Tibial nerve (tissue), 4 donors: Measurements from ENCODE around the gene TMEM212. TPM values are rescaled to one million over a fixed set of nuclear protein-coding genes. Genes with fewer than 3 reads are reported as not detected.
"Not testable (repeated sequence)": the region's sequence is repeated elsewhere in the genome, so short reads cannot be mapped to it uniquely, and the experiment has no call there.

ENCODE experiments used
- DNase-seq, 2 donors: peaks; one replicate each; pipeline ENCODE4 v3.0.0-alpha.2; 2019; ENCODE audit warnings: low spot score in 2 of 2
- H3K27ac ChIP-seq, 4 donors: fragments of 200-600 bp; sonication (generic) in 3 of 4; one replicate each; pipeline ENCODE4 v1.5.1; 2017 to 2019; ENCODE audit warnings: mild to moderate bottlenecking in 1 of 4
- H3K27me3 ChIP-seq, 2 donors: fragments of 200-600 bp; sonication (generic) in 1 of 2; one replicate each; pipeline versions ENCODE4 v1.5.1 to v1.6.0; 2017 to 2019
- H3K36me3 ChIP-seq, 3 donors: fragments of 200-600 bp; sonication (generic); one replicate each; pipeline ENCODE4 v1.5.1; 2018 to 2019
- H3K4me1 ChIP-seq, 4 donors: fragments of 200-600 bp; sonication (generic) in 3 of 4; one replicate each; pipeline ENCODE4 v1.5.1; 2017 to 2019
- H3K4me3 ChIP-seq, 4 donors: fragments of 200-600 bp; sonication (generic) in 3 of 4; one replicate each; pipeline ENCODE4 v1.5.1; 2017 to 2019; ENCODE audit warnings: mild to moderate bottlenecking in 1 of 4, moderate library complexity in 1 of 4
- H3K9me3 ChIP-seq, 4 donors: fragments of 200-600 bp; sonication (generic) in 3 of 4; one replicate each; pipeline ENCODE4 v1.5.1; 2017 to 2019
- EP300 ChIP-seq, 2 donors: sonication (generic); formaldehyde crosslinking; IDR thresholded peaks; one replicate each; pipeline ENCODE4 v1.6.1; 2017; ENCODE audit warnings: antibody characterized with exemption in 2 of 2, mild to moderate bottlenecking in 1 of 2
- POLR2A ChIP-seq, 2 donors: fragments of 450-650 bp; IDR thresholded peaks; one replicate each; pipeline ENCODE4 v1.6.1; 2017; ENCODE audit warnings: antibody characterized with exemption in 2 of 2, mild to moderate bottlenecking in 2 of 2, moderate library complexity in 2 of 2
- WGBS, 2 donors: methylation state at CpG; one replicate each; pipeline ENCODE4 v1.1.5; 2018; 5-methylcytosine and 5-hydroxymethylcytosine counted together
- total RNA-seq, 4 donors: library from RNA; depleted of rRNA; stranded (reverse); fragments of >200 nt; gene quantifications; one replicate each; pipeline ENCODE4 v1.1.0, GENCODE V29; 2016
- TF ChIP-seq, protein P1 (sequence below), 5 experiments: fragments of 200-600 bp in 3 of 5; fragments of 450-650 bp in 2 of 5; sonication (generic) in 3 of 5; IDR thresholded peaks; one replicate each; pipeline ENCODE4 v1.5.1; 2016 to 2019; ENCODE audit warnings: antibody characterized with exemption in 5 of 5, mild to moderate bottlenecking in 3 of 5, moderate library complexity in 2 of 5

The TMEM212 gene
- total RNA-seq, 4 donors from 2014 or later, result not detected

DNA sequence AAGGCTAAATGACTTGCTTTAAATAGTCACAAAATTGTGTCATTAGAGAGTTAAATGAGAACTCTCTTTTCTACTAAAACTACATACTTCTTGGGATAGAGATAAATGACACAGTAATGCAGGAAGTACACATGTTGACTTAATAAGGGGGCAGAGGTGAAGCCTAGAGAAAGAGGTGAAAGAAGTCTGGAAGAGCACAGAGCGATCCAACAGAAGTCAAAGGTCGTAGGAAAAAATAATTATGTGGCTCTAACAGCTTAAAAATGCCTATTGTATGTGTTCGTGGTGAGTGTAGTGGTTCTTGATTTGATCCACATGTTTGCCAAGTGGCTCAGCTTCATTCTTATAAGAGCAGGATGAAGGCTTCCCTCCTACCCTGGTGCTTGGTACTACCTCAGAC lies 61.7 kb downstream of the TMEM212 start:
- Histone ChIP-seq H3K4me3 (no peak overlapping the region), H3K9me3 (peaks cover 0 to 7% (median 0%) of the 10 kb centered on the region in 4 donors), H3K36me3 (no peaks in the 10 kb centered on the region), H3K4me1 (no peaks in the 10 kb centered on the region), H3K27me3 (no peaks in the 10 kb centered on the region), H3K27ac (no peak overlapping the region)
- no peak for TF ChIP-seq POLR2A (IDR thresholded peaks at IDR 0.05)
- TF ChIP-seq EP300 (IDR thresholded peaks at IDR 0.05), result no peak
- TF ChIP-seq, protein P1, sequence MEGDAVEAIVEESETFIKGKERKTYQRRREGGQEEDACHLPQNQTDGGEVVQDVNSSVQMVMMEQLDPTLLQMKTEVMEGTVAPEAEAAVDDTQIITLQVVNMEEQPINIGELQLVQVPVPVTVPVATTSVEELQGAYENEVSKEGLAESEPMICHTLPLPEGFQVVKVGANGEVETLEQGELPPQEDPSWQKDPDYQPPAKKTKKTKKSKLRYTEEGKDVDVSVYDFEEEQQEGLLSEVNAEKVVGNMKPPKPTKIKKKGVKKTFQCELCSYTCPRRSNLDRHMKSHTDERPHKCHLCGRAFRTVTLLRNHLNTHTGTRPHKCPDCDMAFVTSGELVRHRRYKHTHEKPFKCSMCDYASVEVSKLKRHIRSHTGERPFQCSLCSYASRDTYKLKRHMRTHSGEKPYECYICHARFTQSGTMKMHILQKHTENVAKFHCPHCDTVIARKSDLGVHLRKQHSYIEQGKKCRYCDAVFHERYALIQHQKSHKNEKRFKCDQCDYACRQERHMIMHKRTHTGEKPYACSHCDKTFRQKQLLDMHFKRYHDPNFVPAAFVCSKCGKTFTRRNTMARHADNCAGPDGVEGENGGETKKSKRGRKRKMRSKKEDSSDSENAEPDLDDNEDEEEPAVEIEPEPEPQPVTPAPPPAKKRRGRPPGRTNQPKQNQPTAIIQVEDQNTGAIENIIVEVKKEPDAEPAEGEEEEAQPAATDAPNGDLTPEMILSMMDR (IDR thresholded peaks at IDR 0.05), result no peak
- no peak for DNase-seq
- 25 to 31% methylated on average over 3 of the region's 3 CpGs for WGBS, 2 donors

DNA sequence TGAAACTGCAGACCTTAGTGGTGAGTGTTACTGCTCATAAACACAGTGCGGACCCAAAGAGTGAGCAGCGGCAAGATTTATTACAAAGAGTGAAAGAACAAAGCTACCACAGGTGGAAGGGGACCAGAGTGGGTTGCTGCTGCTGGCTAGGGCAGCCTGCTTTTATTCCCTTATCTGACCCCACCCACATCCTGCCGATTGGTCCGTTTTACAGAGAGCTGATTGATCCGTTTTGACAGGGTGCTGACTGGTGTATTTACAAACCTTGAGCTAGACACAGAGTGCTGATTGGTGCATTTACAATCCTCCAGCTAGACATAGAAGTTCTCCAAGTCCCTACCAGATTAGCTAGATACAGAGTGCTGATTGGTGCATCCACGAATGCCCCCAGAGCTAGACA lies 63.4 kb downstream of the TMEM212 start:
- H3K9me3 ChIP-seq, result peaks cover 0 to 17% (median 0%) of the 10 kb centered on the region in 4 donors
- H3K27me3 ChIP-seq, H3K4me3 ChIP-seq, H3K27ac ChIP-seq, H3K4me1 ChIP-seq, H3K36me3 ChIP-seq, DNase-seq: not testable (repeated sequence)
- 88 to 97% methylated on average over 6 of the region's 6 CpGs for WGBS, 2 donors

DNA sequence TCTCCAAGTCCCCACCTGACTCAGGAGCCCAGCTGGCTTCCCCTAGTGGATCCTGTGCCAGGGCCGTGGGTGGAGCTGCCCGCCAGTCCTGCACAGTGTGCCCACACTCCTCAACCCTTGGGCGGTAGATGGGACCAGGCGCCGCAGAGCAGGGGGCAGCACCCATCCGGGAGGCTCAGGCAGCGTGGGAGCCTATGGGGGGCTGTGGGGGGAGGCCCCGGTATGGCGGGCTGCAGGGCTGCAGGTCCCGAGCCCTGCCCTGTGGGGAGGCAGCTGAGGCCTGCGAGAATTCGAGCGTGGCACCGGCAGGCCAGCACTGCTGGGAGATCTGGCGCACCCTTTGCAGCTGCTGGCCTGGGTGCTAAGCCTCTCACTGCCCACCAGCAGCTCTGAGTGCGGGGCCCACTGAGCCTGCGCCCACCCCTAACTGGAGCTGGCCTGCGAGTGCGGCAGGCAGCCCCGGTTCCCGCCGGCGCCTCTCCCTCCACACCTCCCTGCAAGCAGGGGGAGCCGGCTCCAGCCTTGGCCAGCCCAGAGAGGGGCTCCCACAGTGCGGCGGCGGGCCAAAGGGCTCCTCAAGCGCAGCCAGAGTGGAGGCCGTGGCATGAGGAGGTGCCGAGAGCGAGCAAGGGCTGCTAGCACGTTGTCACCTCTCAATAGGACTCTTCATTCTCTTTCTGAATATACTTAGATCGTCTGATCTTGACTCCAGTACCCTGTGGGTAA lies 64.0 kb downstream of the TMEM212 start:
- Histone ChIP-seq H3K4me1 (no peaks in the 10 kb centered on the region), H3K27me3 (no peaks in the 10 kb centered on the region), H3K4me3 (no peak overlapping the region), H3K27ac (no peak overlapping the region), H3K36me3 (no peaks in the 10 kb centered on the region), H3K9me3 (peaks cover 0 to 19% (median 0%) of the 10 kb centered on the region in 4 donors)
- WGBS, 2 donors, result 91 to 93% methylated on average over 22 to 29 of the region's 33 CpGs
- TF ChIP-seq POLR2A (IDR thresholded peaks at IDR 0.05) (no peak), EP300 (IDR thresholded peaks at IDR 0.05) (no peak)
- TF ChIP-seq, protein P1 (IDR thresholded peaks at IDR 0.05), result no peak
- no peak for DNase-seq

DNA sequence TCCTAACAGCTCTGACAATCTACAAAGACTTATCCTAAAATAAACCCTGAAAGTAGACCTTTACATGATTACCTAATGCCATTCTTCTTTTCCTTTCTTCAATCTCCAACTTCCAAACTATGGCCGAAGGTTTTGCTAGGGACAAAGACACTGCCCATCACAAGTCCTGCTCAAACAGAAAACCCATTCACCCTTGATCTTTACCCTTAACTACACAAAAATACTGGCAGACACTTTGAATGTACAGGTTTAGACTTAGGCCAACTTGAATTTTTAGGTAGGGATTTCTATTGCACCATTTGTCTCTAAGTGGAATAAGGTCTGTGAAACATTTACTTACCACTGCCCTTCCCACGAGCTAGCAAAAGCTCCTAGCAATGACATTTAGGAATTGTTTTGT lies 64.6 kb downstream of the TMEM212 start:
- Histone ChIP-seq H3K27ac (no peak overlapping the region), H3K36me3 (no peaks in the 10 kb centered on the region), H3K9me3 (peaks cover 0 to 19% (median 0%) of the 10 kb centered on the region in 4 donors), H3K4me1 (no peaks in the 10 kb centered on the region), H3K27me3 (no peaks in the 10 kb centered on the region), H3K4me3 (no peak overlapping the region)
- no peak for DNase-seq
- TF ChIP-seq, protein P1 (IDR thresholded peaks at IDR 0.05), result no peak
- TF ChIP-seq EP300 (IDR thresholded peaks at IDR 0.05) (no peak), POLR2A (IDR thresholded peaks at IDR 0.05) (no peak)
- 86 to 88% methylated on average over 2 of the region's 2 CpGs for WGBS, 2 donors

DNA sequence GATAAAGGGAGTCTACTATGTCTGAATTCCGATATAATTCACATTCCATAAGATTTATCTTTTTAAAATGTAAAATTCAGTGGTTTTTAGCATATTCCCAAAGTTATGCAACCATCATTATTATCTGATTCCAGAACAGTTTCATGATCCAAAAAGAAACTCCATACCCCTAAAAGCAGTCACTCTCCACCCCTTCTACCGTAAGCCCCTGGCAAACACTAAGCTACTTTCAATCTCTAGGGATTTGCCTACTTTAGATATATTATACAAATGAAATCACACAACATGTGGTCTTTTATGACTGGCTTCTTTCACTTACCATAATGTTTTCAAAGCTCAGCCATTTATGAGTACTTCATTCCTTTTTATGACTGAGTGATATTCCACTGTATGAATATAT lies 65.6 kb downstream of the TMEM212 start:
- Histone ChIP-seq H3K4me3 (no peak overlapping the region), H3K4me1 (no peaks in the 10 kb centered on the region), H3K9me3 (peaks cover 0 to 19% (median 0%) of the 10 kb centered on the region in 4 donors), H3K36me3 (no peaks in the 10 kb centered on the region), H3K27ac (no peak overlapping the region), H3K27me3 (no peaks in the 10 kb centered on the region)
- TF ChIP-seq, protein P1 (IDR thresholded peaks at IDR 0.05), result no peak
- TF ChIP-seq EP300 (IDR thresholded peaks at IDR 0.05) (no peak), POLR2A (IDR thresholded peaks at IDR 0.05) (no peak)
- no peak for DNase-seq
- WGBS, 2 donors, result 73 to 79% methylated on average over 2 of the region's 2 CpGs

Other genes with a start within 250 kb of the TMEM212 start
- gene PLD1, start 32.9 kb upstream of the TMEM212 start, total RNA-seq, result 10 to 100 TPM; 15.3 to 55.9 (median 45.4) TPM
- gene FNDC3B, start 196.2 kb downstream of the TMEM212 start, total RNA-seq, result 100 to 1,000 TPM in 2 of 4 donors, 10 to 100 TPM in 2; 87.5 to 106 (median 95.7) TPM